HFF-Myc (cell line): ENCODE measurements around the gene CYB5R3.
A peak's percentile ranks its signal among the peaks of the same experiment; 100 is the strongest.
"Not testable (repeated sequence)": the region's sequence is repeated elsewhere in the genome, so short reads cannot be mapped to it uniquely, and the experiment has no call there.

Experiments
- DNase-seq: peaks from one replicate; pipeline ENCODE4 v3.0.0-alpha.2; 2011; ENCODE audit warnings: low read depth; ENCODE audit errors: extremely low read depth
- H3K4me3 ChIP-seq: replicated peaks from 2 replicates; pipeline ENCODE4 v1.5.1; 2011; ENCODE audit warnings: low read depth, mild to moderate bottlenecking, control low read depth, low read length
- TF ChIP-seq, protein P1 (sequence below): IDR thresholded peaks from 2 replicates; pipeline ENCODE4 v1.5.1; 2012; ENCODE audit warnings: mild to moderate bottlenecking, low read depth, low read length, control low read depth; ENCODE audit errors: missing control alignments

CYB5R3 gene

GRCh38 chr22:42684462-42685195 is 35.4 kb upstream of the CYB5R3 start:
- no peak for DNase-seq
- no peak overlapping the region for H3K4me3 ChIP-seq
- TF ChIP-seq, protein P1, sequence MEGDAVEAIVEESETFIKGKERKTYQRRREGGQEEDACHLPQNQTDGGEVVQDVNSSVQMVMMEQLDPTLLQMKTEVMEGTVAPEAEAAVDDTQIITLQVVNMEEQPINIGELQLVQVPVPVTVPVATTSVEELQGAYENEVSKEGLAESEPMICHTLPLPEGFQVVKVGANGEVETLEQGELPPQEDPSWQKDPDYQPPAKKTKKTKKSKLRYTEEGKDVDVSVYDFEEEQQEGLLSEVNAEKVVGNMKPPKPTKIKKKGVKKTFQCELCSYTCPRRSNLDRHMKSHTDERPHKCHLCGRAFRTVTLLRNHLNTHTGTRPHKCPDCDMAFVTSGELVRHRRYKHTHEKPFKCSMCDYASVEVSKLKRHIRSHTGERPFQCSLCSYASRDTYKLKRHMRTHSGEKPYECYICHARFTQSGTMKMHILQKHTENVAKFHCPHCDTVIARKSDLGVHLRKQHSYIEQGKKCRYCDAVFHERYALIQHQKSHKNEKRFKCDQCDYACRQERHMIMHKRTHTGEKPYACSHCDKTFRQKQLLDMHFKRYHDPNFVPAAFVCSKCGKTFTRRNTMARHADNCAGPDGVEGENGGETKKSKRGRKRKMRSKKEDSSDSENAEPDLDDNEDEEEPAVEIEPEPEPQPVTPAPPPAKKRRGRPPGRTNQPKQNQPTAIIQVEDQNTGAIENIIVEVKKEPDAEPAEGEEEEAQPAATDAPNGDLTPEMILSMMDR = no peak

- H3K4me3 ChIP-seq = no peak overlapping the region
- TF ChIP-seq, protein P1 = no peak
- DNase-seq = no peak
Measured at GRCh38 chr22:42683578-42684283, 34.5 kb upstream of the CYB5R3 start.

DNA sequence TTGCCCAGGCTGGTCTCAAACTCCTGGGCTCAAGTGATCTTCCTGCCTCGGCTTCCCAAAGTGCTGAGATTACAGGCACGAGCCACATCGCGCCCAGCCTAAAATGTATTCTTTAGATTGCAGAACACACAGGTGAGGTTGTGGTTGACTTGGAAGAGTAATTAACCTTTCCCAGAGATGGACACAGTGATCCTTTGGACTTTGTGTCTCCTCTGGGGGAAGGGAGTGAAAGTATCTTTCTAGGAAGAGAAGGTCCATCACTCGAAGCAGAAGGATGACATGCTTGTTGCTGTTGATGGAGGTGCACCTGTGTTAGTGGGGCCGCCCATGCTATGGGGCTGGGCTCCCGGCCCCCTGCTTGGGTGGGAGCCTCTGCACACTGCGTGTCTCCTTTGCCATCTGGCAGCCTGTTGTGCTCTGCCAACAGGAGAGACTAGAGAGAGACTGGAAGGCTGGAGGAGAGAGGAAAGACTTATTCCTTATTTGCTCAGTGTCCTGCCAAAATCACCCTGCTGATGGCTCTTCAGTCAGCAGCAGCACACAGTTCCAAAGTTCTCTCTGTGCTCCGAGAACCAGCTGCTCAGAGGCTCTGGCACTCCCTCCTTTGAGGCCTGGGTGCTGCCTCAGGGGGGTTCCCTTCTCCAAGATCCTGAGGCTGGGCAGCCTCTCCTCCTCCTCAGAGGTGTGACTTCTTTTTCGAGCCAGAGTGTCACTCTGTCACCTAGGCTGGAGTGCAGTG is 33.1 kb upstream of the CYB5R3 start:
- no peak overlapping the region for H3K4me3 ChIP-seq
- DNase-seq = no peak
- TF ChIP-seq, protein P1 = no peak

GRCh38 chr22:42680648-42681047 is 31.5 kb upstream of the CYB5R3 start:
- TF ChIP-seq, protein P1 = no peak
- no peak overlapping the region for H3K4me3 ChIP-seq
- DNase-seq = peak; percentile 97

DNA sequence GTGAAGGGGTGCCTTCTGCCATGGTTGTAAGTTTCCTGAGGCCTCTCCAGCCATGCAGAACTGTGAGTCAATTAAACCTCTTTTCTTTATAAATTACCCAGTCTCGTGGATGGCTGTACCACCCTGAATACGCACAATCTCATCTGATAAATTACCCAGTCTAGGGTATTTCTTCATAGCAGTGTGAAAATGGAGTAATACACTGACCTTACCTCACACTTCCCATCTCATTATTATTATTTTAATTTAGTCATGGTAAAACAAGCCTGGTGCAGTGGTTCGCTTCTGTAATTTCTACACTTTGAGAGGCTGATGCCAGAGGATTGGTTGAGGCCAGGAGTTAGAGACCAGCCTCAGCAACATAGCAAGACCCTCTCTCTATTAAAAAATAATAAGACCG is 30.5 kb upstream of the CYB5R3 start:
- TF ChIP-seq, protein P1 = no peak
- H3K4me3 ChIP-seq = no peak overlapping the region
- no peak for DNase-seq

- TF ChIP-seq, protein P1 = no peak
- H3K4me3 ChIP-seq = no peak overlapping the region
- no peak for DNase-seq
Measured at GRCh38 chr22:42678894-42679293, 29.7 kb upstream of the CYB5R3 start.

GRCh38 chr22:42677936-42678335 is 28.7 kb upstream of the CYB5R3 start:
- not testable (repeated sequence) for H3K4me3 ChIP-seq, DNase-seq
